Aorta (tissue), 5 donors: ENCODE results near the gene NUDT9. TPM values are rescaled to one million over a fixed set of nuclear protein-coding genes. Genes with fewer than 3 reads are reported as not detected.
"Not testable (repeated sequence)": the region's sequence is repeated elsewhere in the genome, so short reads cannot be mapped to it uniquely, and the experiment has no call there.

Source experiments
- ATAC-seq: fragments of 200-7000 bp; cut with Tn5 transposase; one replicate; pipeline ENCODE4 v1.9.1; 2022; ENCODE audit warnings: moderate library complexity; ENCODE audit not compliant: low FRiP score
- DNase-seq, 2 donors: peaks; one replicate each; pipeline ENCODE4 v3.0.0-alpha.2; 2020
- H3K27ac ChIP-seq, 2 donors: one replicate each; pipeline ENCODE4 v1.5.1; 2013; ENCODE audit warnings: low read length in 2 of 2, mild to moderate bottlenecking in 2 of 2, moderate library complexity in 2 of 2, control low read depth in 1 of 2, inconsistent platforms in 1 of 2, low read depth in 1 of 2
- H3K27me3 ChIP-seq, 2 donors: one replicate each; pipeline ENCODE4 v1.6.1; 2013; ENCODE audit warnings: control low read depth in 1 of 2, low read length in 1 of 2, mild to moderate bottlenecking in 1 of 2, moderate library complexity in 1 of 2; ENCODE audit not compliant: insufficient read depth in 2 of 2, control insufficient read depth in 1 of 2
- H3K36me3 ChIP-seq, 2 donors: one replicate each; pipeline ENCODE4 v1.6.1; 2013; ENCODE audit warnings: control low read depth in 1 of 2, low read length in 1 of 2, mild to moderate bottlenecking in 1 of 2; ENCODE audit not compliant: insufficient read depth in 2 of 2, control insufficient read depth in 1 of 2
- H3K4me1 ChIP-seq, 2 donors: one replicate each; pipeline ENCODE4 v1.6.1; 2013; ENCODE audit warnings: low read length in 2 of 2, control low read depth in 1 of 2, mild to moderate bottlenecking in 1 of 2, moderate library complexity in 1 of 2; ENCODE audit not compliant: insufficient read depth in 2 of 2, control insufficient read depth in 1 of 2
- H3K4me3 ChIP-seq, 2 donors: one replicate each; pipeline ENCODE4 v1.5.1; 2013; ENCODE audit warnings: low read length in 2 of 2, control low read depth in 1 of 2, mild to moderate bottlenecking in 1 of 2
- H3K9me3 ChIP-seq: one replicate; pipeline ENCODE4 v1.6.1; 2013; ENCODE audit warnings: mild to moderate bottlenecking, low read length; ENCODE audit not compliant: control insufficient read depth
- WGBS, 2 donors: extraction: QIAGEN DNeasy Blood & Tissue Kit; methylation state at CpG; one replicate each; pipeline ENCODE4 v1.1.7; 2013; 5-methylcytosine and 5-hydroxymethylcytosine counted together
- intact Hi-C, 2 donors: fragments of 100-400 bp; cut with DNase I; formaldehyde crosslinking; loops; one replicate each; pipeline versions ENCODE4 v1.14.2 to v1.15.0; 2022
- polyA plus RNA-seq, 2 donors: library from polyadenylated mRNA; stranded (reverse); fragments of 200-250 nt; gene quantifications; one replicate each; pipeline ENCODE4 v1.2.3, GENCODE V29; 2013
- total RNA-seq, 2 donors: library from RNA; stranded (reverse); fragmentation: NEBNext Ultra II Directional; extraction: Animal tissue kit (Norgen Biotek cat#: 25700); gene quantifications; one replicate each; pipeline ENCODE4 v1.2.1, GENCODE V29; 2021
- donor health status: healthy with polysubstance abuse.
- donor health status: Bipolar disorder and iron deficiency.
- donor health status: DM: no; HTN: no; CAD: no.
- donor health status: DM: no; HTN: no; CAD: no.
- donor health status: DM: yes; HTN: yes; CAD: no.

The NUDT9 gene
- total and polyA plus RNA-seq, 4 donors: 22.2 to 39.0 (median 33.9) TPM

GRCh38 chr4:87488666-87489065 is 66.3 kb downstream of the NUDT9 start:
- intact Hi-C loops, H3K4me3 ChIP-seq, H3K4me1 ChIP-seq, ATAC-seq, H3K27ac ChIP-seq, H3K27me3 ChIP-seq, H3K9me3 ChIP-seq, DNase-seq: not testable (repeated sequence)
- 56 to 66% methylated on average over 4 of the region's 4 CpGs for WGBS, 2 donors
- H3K36me3 ChIP-seq: peaks cover 9 to 13% of the 10 kb centered on the region in 2 donors

DNA sequence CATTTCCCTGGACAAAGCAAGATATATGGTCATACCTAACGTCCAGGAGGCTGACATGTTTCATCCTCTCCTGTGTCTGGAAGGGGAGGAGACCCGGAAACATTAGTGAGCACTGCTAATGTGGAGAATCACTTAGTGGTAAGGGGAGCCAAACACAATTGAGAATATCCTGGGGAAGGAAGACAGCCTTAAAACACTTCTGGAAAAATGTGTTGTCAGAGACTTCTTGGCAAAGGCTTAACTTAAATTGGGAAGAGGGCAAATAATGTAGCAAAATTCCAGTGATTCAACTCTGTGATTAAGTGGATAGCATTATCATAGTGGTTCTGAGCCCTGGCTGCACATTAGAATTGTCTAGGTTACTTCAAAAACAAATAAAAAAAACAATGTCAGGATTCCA is 67.3 kb downstream of the NUDT9 start:
- DNase-seq (no peak), ATAC-seq (peak; percentile 26)
- Histone ChIP-seq H3K4me3 (no peak overlapping the region), H3K27ac (no peak overlapping the region), H3K27me3 (no peaks in the 10 kb centered on the region), H3K4me1 (peaks cover 3 to 4% of the 10 kb centered on the region in 2 donors), H3K9me3 (no peaks in the 10 kb centered on the region), H3K36me3 (peaks cover 12 to 18% of the 10 kb centered on the region in 2 donors)
- intact Hi-C loops: loop anchor here in 1 of 2 donors (5.0 kb wide), 1 partner anchor 38 kb away; the partner anchor contains the start of gene SPARCL1
- 69 to 80% methylated on average over 2 of the region's 2 CpGs for WGBS, 2 donors

DNA sequence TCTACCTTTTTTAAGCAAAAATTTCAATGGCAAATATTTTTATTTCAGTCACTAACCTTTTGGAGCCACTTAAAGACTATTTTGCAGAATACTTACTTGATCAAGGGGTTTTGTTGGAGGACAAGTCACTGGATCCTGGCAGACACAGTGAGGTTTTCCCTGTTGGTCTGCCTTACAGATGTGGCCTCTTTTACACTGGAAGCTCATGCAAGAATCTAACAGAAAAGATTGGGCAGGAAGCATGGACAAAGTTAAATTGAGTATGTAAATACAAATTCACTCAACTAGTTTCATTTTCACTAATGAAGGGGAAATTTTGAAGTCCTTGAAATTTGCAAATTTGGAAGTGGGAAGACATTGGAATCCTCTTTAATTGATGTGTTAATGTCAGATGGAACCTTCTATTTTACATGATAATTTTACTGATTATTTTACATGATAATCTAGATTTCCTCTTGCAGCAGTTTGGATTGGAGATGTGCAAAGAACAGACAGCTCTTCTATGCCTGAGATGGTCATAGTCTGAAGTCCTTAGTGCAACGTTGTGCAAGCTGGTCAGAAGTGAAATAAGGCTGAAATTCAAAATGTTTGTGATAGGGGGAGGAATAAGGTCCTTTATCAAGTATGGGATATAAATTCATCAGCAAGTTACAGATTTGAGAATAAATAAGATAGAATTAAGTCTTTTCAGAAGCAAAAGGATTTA is 68.4 kb downstream of the NUDT9 start:
- no peak overlapping the region for H3K27ac ChIP-seq
- H3K4me3 ChIP-seq: no peak overlapping the region
- WGBS, 2 donors: 54 to 64% methylated on average over 1 of the region's 1 CpG
- H3K4me1 ChIP-seq: peaks cover 3 to 4% of the 10 kb centered on the region in 2 donors
- ATAC-seq (no peak), DNase-seq (no peak)
- H3K36me3 ChIP-seq: peaks cover 12 to 18% of the 10 kb centered on the region in 2 donors
- no peaks in the 10 kb centered on the region for H3K9me3 ChIP-seq
- intact Hi-C loops: loop anchor here in 1 of 2 donors (5.0 kb wide), 1 partner anchor 36 kb away; the partner anchor contains the start of gene SPARCL1
- H3K27me3 ChIP-seq: no peaks in the 10 kb centered on the region

DNA sequence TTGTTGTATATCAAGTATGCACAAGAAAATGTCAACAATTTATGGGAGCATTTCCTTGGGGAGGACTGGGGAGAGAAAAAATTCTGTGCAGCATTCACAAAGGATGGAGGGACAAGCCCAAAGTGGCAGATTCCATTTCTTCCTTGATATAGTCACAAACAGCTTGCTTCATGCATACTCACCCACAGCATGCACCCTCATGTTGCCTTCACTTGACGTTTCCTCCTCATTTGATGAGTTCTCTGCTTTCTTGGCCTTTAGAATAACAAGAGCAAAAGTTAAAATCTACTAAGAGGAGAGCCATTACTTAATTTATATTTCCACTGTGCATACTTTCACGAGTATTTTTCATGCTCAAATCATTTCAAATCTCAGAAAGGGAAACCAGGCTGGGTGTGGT is 69.1 kb downstream of the NUDT9 start:
- intact Hi-C loops: loop anchor here in 1 of 2 donors (5.0 kb wide), 1 partner anchor 36 kb away; the partner anchor contains the start of gene SPARCL1

DNA sequence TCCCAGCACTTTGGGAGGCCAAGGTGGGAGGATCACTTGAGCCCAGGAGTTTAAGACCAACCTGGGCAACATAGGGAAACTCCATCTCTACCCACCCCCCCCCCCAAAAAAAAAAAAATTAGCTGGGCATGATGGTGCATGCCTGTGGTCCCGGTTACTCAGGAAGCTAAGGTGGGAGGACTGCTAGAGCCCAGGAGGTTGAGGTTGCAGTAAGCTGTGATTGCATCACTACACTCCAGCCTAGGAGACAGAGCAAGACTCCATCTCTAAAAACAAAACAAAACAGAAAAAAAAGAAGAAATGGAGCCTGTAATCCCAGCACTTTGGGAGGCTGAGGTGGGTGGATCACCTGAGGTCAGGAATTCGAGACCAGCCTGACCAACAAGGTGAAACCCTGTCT is 69.5 kb downstream of the NUDT9 start:
- ATAC-seq: not testable (repeated sequence)
- WGBS, 2 donors: 86 to 95% methylated on average over 2 of the region's 2 CpGs
- intact Hi-C loops: loop anchor here in 1 of 2 donors (5.0 kb wide), 1 partner anchor 35 kb away; the partner anchor contains the start of gene SPARCL1

More for the DNA sequence above, 69.1 kb downstream of the NUDT9 start:
- no peaks in the 10 kb centered on the region for H3K27me3 ChIP-seq
- DNase-seq (no peak), ATAC-seq (no peak)
- H3K27ac ChIP-seq: no peak overlapping the region
- H3K9me3 ChIP-seq: no peaks in the 10 kb centered on the region
- peaks cover 12 to 18% of the 10 kb centered on the region in 2 donors for H3K36me3 ChIP-seq
- WGBS, 2 donors: 62 to 66% methylated on average over 2 of the region's 2 CpGs
- H3K4me3 ChIP-seq: no peak overlapping the region
- H3K4me1 ChIP-seq: peaks cover 3 to 4% of the 10 kb centered on the region in 2 donors

DNA sequence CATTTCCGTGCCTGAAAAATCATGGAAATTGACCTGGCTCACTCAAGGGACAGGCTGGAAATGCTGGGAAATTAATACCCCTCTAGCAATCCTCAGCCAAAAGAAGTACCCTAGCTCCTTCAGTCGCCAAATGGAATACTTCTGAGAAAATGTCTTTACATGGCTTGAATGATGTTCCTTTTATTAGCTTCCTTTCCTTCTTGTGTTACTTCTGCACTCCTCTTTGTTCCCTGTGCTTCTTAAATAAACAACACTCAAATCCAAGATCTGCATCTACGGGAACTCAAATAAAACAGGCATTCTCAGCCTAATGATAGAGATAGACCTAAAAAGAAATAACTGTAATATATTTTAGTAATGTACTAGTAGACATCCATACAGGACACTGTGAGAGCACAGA is 70.7 kb downstream of the NUDT9 start:
- WGBS, 2 donors: 41 to 54% methylated on average over 3 of the region's 3 CpGs
- intact Hi-C loops: loop anchor here in 1 of 2 donors (5.0 kb wide), 1 partner anchor 34 kb away; the partner anchor contains the start of gene SPARCL1

More for the DNA sequence above, 69.5 kb downstream of the NUDT9 start:
- H3K36me3 ChIP-seq: peaks cover 12 to 18% of the 10 kb centered on the region in 2 donors
- not testable (repeated sequence) for H3K4me3 ChIP-seq, H3K27ac ChIP-seq, H3K9me3 ChIP-seq, H3K4me1 ChIP-seq, H3K27me3 ChIP-seq, DNase-seq

GRCh38 chr4:87497159-87497558 is 74.8 kb downstream of the NUDT9 start:
- no peak overlapping the region for H3K27ac ChIP-seq
- DNase-seq (no peak), ATAC-seq (no peak)
- intact Hi-C loops: no loop called here
- H3K9me3 ChIP-seq: no peaks in the 10 kb centered on the region
- H3K27me3 ChIP-seq: no peaks in the 10 kb centered on the region
- 95 to 97% methylated on average over 2 of the region's 2 CpGs for WGBS, 2 donors
- H3K4me1 ChIP-seq: peaks cover 4 to 7% of the 10 kb centered on the region in 2 donors
- peaks cover 9% of the 10 kb centered on the region in 2 donors for H3K36me3 ChIP-seq
- no peak overlapping the region for H3K4me3 ChIP-seq

More for the DNA sequence above, 70.7 kb downstream of the NUDT9 start:
- ATAC-seq: no peak
- Histone ChIP-seq H3K4me3 (no peak overlapping the region), H3K9me3 (no peaks in the 10 kb centered on the region), H3K27me3 (no peaks in the 10 kb centered on the region), H3K36me3 (peaks cover 15 to 18% of the 10 kb centered on the region in 2 donors), H3K4me1 (peaks cover 4 to 7% of the 10 kb centered on the region in 2 donors), H3K27ac (peak overlapping the region; percentile 37 to 61)
- no peak for DNase-seq

- Histone ChIP-seq H3K4me3 (no peak overlapping the region), H3K36me3 (peaks cover 9% of the 10 kb centered on the region in 2 donors), H3K27ac (peak overlapping the region in 1 of 2 donors; percentile 40), H3K9me3 (no peaks in the 10 kb centered on the region), H3K27me3 (no peaks in the 10 kb centered on the region), H3K4me1 (peaks cover 4 to 8% of the 10 kb centered on the region in 2 donors)
- intact Hi-C loops: no loop called here
- no peak for ATAC-seq
- 84 to 87% methylated on average over 3 of the region's 3 CpGs for WGBS, 2 donors
- DNase-seq: no peak
Observed at GRCh38 chr4:87497578-87497977, 75.2 kb downstream of the NUDT9 start.
